Panc1 (cell line): ENCODE data around the gene PEX13. TPM values are rescaled to one million over a fixed set of nuclear protein-coding genes. Genes with fewer than 3 reads are reported as not detected.
A peak's percentile ranks its signal among the peaks of the same experiment; 100 is the strongest.

Experiments
- ATAC-seq: fragments of 200-7000 bp; cut with Tn5 transposase; 2 replicates; pipeline ENCODE4 v1.9.1; 2020; ENCODE audit warnings: mild to moderate bottlenecking, moderate library complexity
- BruUV-seq: library from RNA; stranded (reverse); fragments of 400-500 nt; replicated peaks from 2 replicates; lab custom pipeline; 2021; lab: Mats Ljungman, UMichigan
- CTCF ChIA-PET: fragments of 300-600 bp; sonication (Branson Sonifier 250); formaldehyde crosslinking; loops from one replicate; lab custom pipeline; 2022; ENCODE audit warnings: antibody characterized with exemption; lab: Charles Lee
- POLR2A ChIA-PET: fragments of 300-600 bp; sonication (Branson Sonifier 250); formaldehyde crosslinking; loops from one replicate; lab custom pipeline; 2022; ENCODE audit warnings: antibody characterized with exemption; lab: Charles Lee
- DNase-seq: peaks from one replicate; pipeline ENCODE4 v3.0.0-alpha.2; 2010; ENCODE audit warnings: low read depth, low spot score
- H3K27ac ChIP-seq: 2 replicates; pipeline ENCODE4 v1.5.1; 2011; ENCODE audit warnings: mild to moderate bottlenecking, low read length, inconsistent platforms
- H3K27me3 ChIP-seq: fragments of 200-500 bp; sonication (Bioruptor generic); 2 replicates; pipeline ENCODE4 v1.6.0; 2014; ENCODE audit warnings: low read length, inconsistent platforms; ENCODE audit not compliant: control insufficient read depth, insufficient read depth
- H3K36me3 ChIP-seq: fragments of 200-500 bp; sonication (Bioruptor generic); 2 replicates; pipeline ENCODE4 v1.5.1; 2014; ENCODE audit warnings: inconsistent platforms, mild to moderate bottlenecking, low read length, moderate library complexity; ENCODE audit not compliant: control insufficient read depth, insufficient read depth
- H3K4me1 ChIP-seq: 2 replicates; pipeline ENCODE4 v1.5.1; 2011; ENCODE audit warnings: inconsistent platforms, mild to moderate bottlenecking, low read length, moderate library complexity; ENCODE audit not compliant: control insufficient read depth, insufficient read depth
- H3K4me3 ChIP-seq, 2 experiments: 2 replicates each; pipeline ENCODE4 v1.5.1; 2011 to 2012; ENCODE audit warnings: low read depth in 2 of 2, low read length in 2 of 2, mild to moderate bottlenecking in 2 of 2, inconsistent platforms in 1 of 2, moderate library complexity in 1 of 2
- H3K9me3 ChIP-seq: fragments of 200-500 bp; sonication (Bioruptor generic); 2 replicates; pipeline ENCODE4 v1.5.1; 2014; ENCODE audit warnings: low read depth, mild to moderate bottlenecking, inconsistent platforms, low read length, moderate library complexity; ENCODE audit not compliant: control insufficient read depth, insufficient read depth
- CTCF ChIP-seq: fragments of 450-650 bp; IDR thresholded peaks from 2 replicates; pipeline ENCODE4 v1.5.1; 2017; ENCODE audit warnings: mild to moderate bottlenecking
- POLR2AphosphoS5 ChIP-seq: IDR thresholded peaks from 2 replicates; pipeline ENCODE4 v1.6.1; 2012; ENCODE audit warnings: mild to moderate bottlenecking, low read depth, low read length, moderate library complexity
- REST ChIP-seq, 2 experiments: IDR thresholded peaks; 2 replicates each; pipeline ENCODE4 v1.6.1; 2011 to 2012; ENCODE audit warnings: low read depth in 2 of 2, control low read depth in 1 of 2, low read length in 1 of 2, mild to moderate bottlenecking in 1 of 2, moderate library complexity in 1 of 2; ENCODE audit not compliant: insufficient read depth in 1 of 2
- SIN3A ChIP-seq: IDR thresholded peaks from 2 replicates; pipeline ENCODE4 v1.6.1; 2012; ENCODE audit warnings: low read depth, mild to moderate bottlenecking, low read length, moderate library complexity, borderline replicate concordance; ENCODE audit not compliant: insufficient read depth
- TCF7L2 ChIP-seq: IDR thresholded peaks from 2 replicates; pipeline ENCODE4 v1.6.1; 2011; ENCODE audit warnings: mild to moderate bottlenecking, low read depth, low read length, inconsistent platforms
- in situ Hi-C: cut with HindIII; loops from 2 replicates; pipeline ENCODE4 v1.10.0; 2016; ENCODE audit warnings: low sequenced_read_pairs, low pct_unique_long_range_greater_than_20kb
- intact Hi-C: fragments of 100-400 bp; cut with micrococcal nuclease; formaldehyde crosslinking; loops from one replicate; pipeline ENCODE4 v1.10.0; 2022; ENCODE audit not compliant: unreplicated experiment
- total RNA-seq: library from RNA; stranded (reverse); gene quantifications from one replicate; pipeline ENCODE4 v1.2.1, GENCODE V29; 2021; ENCODE audit not compliant: unreplicated experiment

The PEX13 gene
- total RNA-seq, 1 experiment from 2014 or later = 24.7 TPM

GRCh38 chr2:61059382-61059781 is 41.9 kb downstream of the PEX13 start:
- in situ Hi-C loops = no loop called here
- Histone ChIP-seq H3K36me3 (no peaks in the 10 kb centered on the region), H3K9me3 (no peaks in the 10 kb centered on the region), H3K4me3 (no peak overlapping the region), H3K27me3 (no peaks in the 10 kb centered on the region), H3K4me1 (no peaks in the 10 kb centered on the region), H3K27ac (no peak overlapping the region)
- ChIA-PET POLR2A (no interaction called here), CTCF (no interaction called here)
- TF ChIP-seq REST (IDR thresholded peaks at IDR 0.05; ENCODE audit: insufficient read depth in 1 of 2, low read depth in 2 of 2, low read length in 1 of 2) (no peak), CTCF (no peak), SIN3A (no peak), TCF7L2 (no peak), POLR2AphosphoS5 (no peak)
- no TSS peak for BruUV-seq
- intact Hi-C loops = no loop called here
- ATAC-seq (no peak), DNase-seq (no peak)

- H3K4me1 ChIP-seq = peaks cover 13% of the 10 kb centered on the region; the same call in 1 of the 2 replicates
- peak within 1 kb of the TSS; percentile 71 to 84 for H3K4me3 ChIP-seq
- H3K27me3 ChIP-seq = no peaks in the 10 kb centered on the region
- no peaks in the 10 kb centered on the region for H3K9me3 ChIP-seq
- in situ Hi-C loops (no loop called here), intact Hi-C loops (no loop called here)
- ChIA-PET CTCF (no interaction called here), POLR2A (no interaction called here)
- ATAC-seq = peak; percentile 98
- DNase-seq = no peak
- peaks cover 10% of the 10 kb centered on the region for H3K36me3 ChIP-seq
- BruUV-seq = no TSS peak
- peak within 1 kb of the TSS; percentile 93 for H3K27ac ChIP-seq
- TF ChIP-seq POLR2AphosphoS5 (peak; percentile 68), TCF7L2 (peak; percentile 50; the same call in 1 of the 2 replicates), CTCF (no peak)
Observed at GRCh38 chr2:61065714-61066709, 48.5 kb downstream of the PEX13 start, which contains the start of gene SANBR. SANBR (plus strand) TSS chr2:61065871; CDS start chr2:61070351, 4,480 bp downstream.
